HG03095 (cell line): Measurements from ENCODE around the gene CCDC102B.
A peak's percentile ranks its signal among the peaks of the same experiment; 100 is the strongest.
"Not testable (repeated sequence)": the region's sequence is repeated elsewhere in the genome, so short reads cannot be mapped to it uniquely, and the experiment has no call there.

Experiments
- ATAC-seq: cut with Tn5 transposase; IDR thresholded peaks from one replicate; pipeline ENCODE4 v1.9.1; 2021; ENCODE audit warnings: moderate library complexity; ENCODE audit not compliant: unreplicated experiment

CCDC102B gene

GRCh38 chr18:68965817-68966216, 167.9 kb downstream of the CCDC102B start:
- no peak for ATAC-seq

GRCh38 chr18:68969027-68969426, 171.1 kb downstream of the CCDC102B start:
- no peak for ATAC-seq

- ATAC-seq = no peak
Measured at GRCh38 chr18:68972176-68972575, 174.3 kb downstream of the CCDC102B start.

- ATAC-seq = no peak
Measured at GRCh38 chr18:68979737-68980136, 181.9 kb downstream of the CCDC102B start.

- ATAC-seq = no peak
Measured at GRCh38 chr18:68983126-68983525, 185.2 kb downstream of the CCDC102B start.

- no peak for ATAC-seq
Measured at GRCh38 chr18:68984342-68984741, 186.5 kb downstream of the CCDC102B start.

GRCh38 chr18:68985172-68985820, 187.4 kb downstream of the CCDC102B start:
- no peak for ATAC-seq

- ATAC-seq = peak; percentile 70
Measured at GRCh38 chr18:68991286-68991685, 193.4 kb downstream of the CCDC102B start.

- ATAC-seq = no peak
Measured at GRCh38 chr18:68992719-68993482, 195.0 kb downstream of the CCDC102B start.

GRCh38 chr18:68995675-68996074, 197.8 kb downstream of the CCDC102B start:
- ATAC-seq = no peak

GRCh38 chr18:68997845-68998244, 200.0 kb downstream of the CCDC102B start:
- no peak for ATAC-seq

- ATAC-seq = no peak
Measured at GRCh38 chr18:69000366-69000765, 202.5 kb downstream of the CCDC102B start.

GRCh38 chr18:69002233-69002632, 204.4 kb downstream of the CCDC102B start:
- ATAC-seq = no peak

GRCh38 chr18:69006212-69006611, 208.3 kb downstream of the CCDC102B start:
- not testable (repeated sequence) for ATAC-seq

GRCh38 chr18:69008538-69008937, 210.7 kb downstream of the CCDC102B start:
- ATAC-seq = no peak

- ATAC-seq = no peak
Measured at GRCh38 chr18:69021211-69021805, 223.4 kb downstream of the CCDC102B start.

- no peak for ATAC-seq
Measured at GRCh38 chr18:69022426-69022825, 224.5 kb downstream of the CCDC102B start.

- ATAC-seq = no peak
Measured at GRCh38 chr18:69031571-69031970, 233.7 kb downstream of the CCDC102B start.

- no peak for ATAC-seq
Measured at GRCh38 chr18:69032009-69032408, 234.1 kb downstream of the CCDC102B start.

- ATAC-seq = no peak
Measured at GRCh38 chr18:69035756-69036155, 237.9 kb downstream of the CCDC102B start.

- no peak for ATAC-seq
Measured at GRCh38 chr18:69044215-69044614, 246.3 kb downstream of the CCDC102B start.

GRCh38 chr18:69064063-69064462, 266.2 kb downstream of the CCDC102B start:
- no peak for ATAC-seq
